ENCODE results near the gene U2AF2. TPM values are rescaled to one million over a fixed set of nuclear protein-coding genes. Genes with fewer than 3 reads are reported as not detected.
A peak's percentile ranks its signal among the peaks of the same experiment; 100 is the strongest.

The U2AF2 gene
- total RNA-seq, 2 donors from 2014 or later = 254 to 333 TPM

GRCh38 chr19:55653651-55654322, 1.0 kb upstream of the U2AF2 start:
- H3K27me3 Mint-ChIP-seq = no peaks in the 10 kb centered on the region
- peak overlapping the region; percentile 99 for H3K27ac Mint-ChIP-seq
- H3K9me3 Mint-ChIP-seq = no peaks in the 10 kb centered on the region
- H3K4me3 Mint-ChIP-seq = peak overlapping the region; percentile 93
- peaks cover 56% of the 10 kb centered on the region for H3K36me3 Mint-ChIP-seq (ENCODE audit: low read depth)
- peaks cover 21% of the 10 kb centered on the region for H3K4me1 Mint-ChIP-seq
- peak; percentile 54 for ATAC-seq (replicated peaks)

GRCh38 chr19:55654323-55654867, 440 bp upstream of the U2AF2 start:
- Mint-ChIP-seq H3K4me3 (peak overlapping the region; percentile 93), H3K36me3 (ENCODE audit: low read depth) (peaks cover 62% of the 10 kb centered on the region), H3K4me1 (peaks cover 23% of the 10 kb centered on the region), H3K27me3 (no peaks in the 10 kb centered on the region), H3K9me3 (no peaks in the 10 kb centered on the region), H3K27ac (peak overlapping the region; percentile 99)
- peak; percentile 77 for ATAC-seq (replicated peaks)

- H3K27ac Mint-ChIP-seq = peak overlapping the region; percentile 99
- H3K27me3 Mint-ChIP-seq = no peaks in the 10 kb centered on the region
- peaks cover 65% of the 10 kb centered on the region for H3K36me3 Mint-ChIP-seq (ENCODE audit: low read depth)
- peak overlapping the region; percentile 93 for H3K4me3 Mint-ChIP-seq
- ATAC-seq (replicated peaks) = no peak
- peaks cover 15% of the 10 kb centered on the region for H3K4me1 Mint-ChIP-seq
- H3K9me3 Mint-ChIP-seq = no peaks in the 10 kb centered on the region
Measured at GRCh38 chr19:55655648-55656040, 809 bp downstream of the U2AF2 start.

- Mint-ChIP-seq H3K4me3 (peak overlapping the region; percentile 93), H3K27ac (peak overlapping the region; percentile 99), H3K36me3 (ENCODE audit: low read depth) (peaks cover 74% of the 10 kb centered on the region), H3K27me3 (no peaks in the 10 kb centered on the region), H3K4me1 (peaks cover 16% of the 10 kb centered on the region), H3K9me3 (no peaks in the 10 kb centered on the region)
- no peak for ATAC-seq (replicated peaks)
Measured at GRCh38 chr19:55656552-55656951, 1.7 kb downstream of the U2AF2 start.

- peaks cover 79% of the 10 kb centered on the region for H3K36me3 Mint-ChIP-seq (ENCODE audit: low read depth)
- peaks cover 23% of the 10 kb centered on the region for H3K4me1 Mint-ChIP-seq
- H3K27me3 Mint-ChIP-seq = no peaks in the 10 kb centered on the region
- ATAC-seq (replicated peaks) = peak; percentile 16
- H3K27ac Mint-ChIP-seq = peak overlapping the region; percentile 99
- H3K9me3 Mint-ChIP-seq = no peaks in the 10 kb centered on the region
- peak overlapping the region; percentile 93 for H3K4me3 Mint-ChIP-seq
Measured at GRCh38 chr19:55656988-55657747, 2.3 kb downstream of the U2AF2 start.

GRCh38 chr19:55658846-55659459, 4.1 kb downstream of the U2AF2 start:
- peaks cover 26% of the 10 kb centered on the region for H3K4me1 Mint-ChIP-seq
- peaks cover 89% of the 10 kb centered on the region for H3K36me3 Mint-ChIP-seq (ENCODE audit: low read depth)
- peak overlapping the region; percentile 86 for H3K27ac Mint-ChIP-seq
- ATAC-seq (replicated peaks) = no peak
- no peaks in the 10 kb centered on the region for H3K27me3 Mint-ChIP-seq
- H3K9me3 Mint-ChIP-seq = no peaks in the 10 kb centered on the region
- H3K4me3 Mint-ChIP-seq = peak overlapping the region; percentile 93

GRCh38 chr19:55659822-55660221, 5.0 kb downstream of the U2AF2 start:
- Mint-ChIP-seq H3K27me3 (no peaks in the 10 kb centered on the region), H3K36me3 (ENCODE audit: low read depth) (peaks cover 90% of the 10 kb centered on the region), H3K4me3 (peak overlapping the region; percentile 93), H3K4me1 (peaks cover 26% of the 10 kb centered on the region), H3K9me3 (no peaks in the 10 kb centered on the region), H3K27ac (peak overlapping the region; percentile 86)
- ATAC-seq (replicated peaks) = no peak

- Mint-ChIP-seq H3K4me1 (peaks cover 26% of the 10 kb centered on the region), H3K27me3 (no peaks in the 10 kb centered on the region), H3K36me3 (ENCODE audit: low read depth) (peaks cover 92% of the 10 kb centered on the region), H3K4me3 (no peak overlapping the region), H3K27ac (peak overlapping the region; percentile 86), H3K9me3 (no peaks in the 10 kb centered on the region)
- ATAC-seq (replicated peaks) = no peak
Measured at GRCh38 chr19:55660404-55660803, 5.6 kb downstream of the U2AF2 start.

GRCh38 chr19:55660991-55661390, 6.2 kb downstream of the U2AF2 start:
- no peak for ATAC-seq (replicated peaks)
- Mint-ChIP-seq H3K27me3 (no peaks in the 10 kb centered on the region), H3K36me3 (ENCODE audit: low read depth) (peaks cover 92% of the 10 kb centered on the region), H3K4me3 (no peak overlapping the region), H3K4me1 (peaks cover 26% of the 10 kb centered on the region), H3K27ac (peak overlapping the region; percentile 86), H3K9me3 (no peaks in the 10 kb centered on the region)

- H3K4me1 Mint-ChIP-seq = peaks cover 26% of the 10 kb centered on the region
- no peak overlapping the region for H3K4me3 Mint-ChIP-seq
- no peak for ATAC-seq (replicated peaks)
- H3K9me3 Mint-ChIP-seq = no peaks in the 10 kb centered on the region
- peaks cover 92% of the 10 kb centered on the region for H3K36me3 Mint-ChIP-seq (ENCODE audit: low read depth)
- H3K27me3 Mint-ChIP-seq = no peaks in the 10 kb centered on the region
- H3K27ac Mint-ChIP-seq = peak overlapping the region; percentile 67
Measured at GRCh38 chr19:55661826-55662225, 7.0 kb downstream of the U2AF2 start.

- H3K27ac Mint-ChIP-seq = peak overlapping the region; percentile 11
- peaks cover 18% of the 10 kb centered on the region for H3K4me1 Mint-ChIP-seq
- no peaks in the 10 kb centered on the region for H3K9me3 Mint-ChIP-seq
- H3K36me3 Mint-ChIP-seq (ENCODE audit: low read depth) = peaks cover 100% of the 10 kb centered on the region
- ATAC-seq (replicated peaks) = no peak
- H3K27me3 Mint-ChIP-seq = no peaks in the 10 kb centered on the region
- H3K4me3 Mint-ChIP-seq = no peak overlapping the region
Measured at GRCh38 chr19:55663846-55664536, 9.2 kb downstream of the U2AF2 start.

- peak overlapping the region; percentile 29 for H3K27ac Mint-ChIP-seq
- no peak overlapping the region for H3K4me3 Mint-ChIP-seq
- no peaks in the 10 kb centered on the region for H3K27me3 Mint-ChIP-seq
- ATAC-seq (replicated peaks) = no peak
- H3K4me1 Mint-ChIP-seq = peaks cover 16% of the 10 kb centered on the region
- peaks cover 100% of the 10 kb centered on the region for H3K36me3 Mint-ChIP-seq (ENCODE audit: low read depth)
- no peaks in the 10 kb centered on the region for H3K9me3 Mint-ChIP-seq
Measured at GRCh38 chr19:55666343-55667005, 11.6 kb downstream of the U2AF2 start.

- no peaks in the 10 kb centered on the region for H3K27me3 Mint-ChIP-seq
- no peaks in the 10 kb centered on the region for H3K9me3 Mint-ChIP-seq
- H3K27ac Mint-ChIP-seq = peak overlapping the region; percentile 29
- H3K4me3 Mint-ChIP-seq = no peak overlapping the region
- peaks cover 100% of the 10 kb centered on the region for H3K36me3 Mint-ChIP-seq (ENCODE audit: low read depth)
- no peak for ATAC-seq (replicated peaks)
- peaks cover 12% of the 10 kb centered on the region for H3K4me1 Mint-ChIP-seq
Measured at GRCh38 chr19:55667006-55667381, 12.2 kb downstream of the U2AF2 start.

- ATAC-seq (replicated peaks) = no peak
- no peaks in the 10 kb centered on the region for H3K9me3 Mint-ChIP-seq
- no peak overlapping the region for H3K27ac Mint-ChIP-seq
- no peaks in the 10 kb centered on the region for H3K27me3 Mint-ChIP-seq
- H3K36me3 Mint-ChIP-seq (ENCODE audit: low read depth) = peaks cover 100% of the 10 kb centered on the region
- peaks cover 11% of the 10 kb centered on the region for H3K4me1 Mint-ChIP-seq
- no peak overlapping the region for H3K4me3 Mint-ChIP-seq
Measured at GRCh38 chr19:55667511-55667910, 12.7 kb downstream of the U2AF2 start.
